HG03064 (cell line): ENCODE measurements around the gene TINCR.

ENCODE experiments used
- ATAC-seq: cut with Tn5 transposase; IDR thresholded peaks from one replicate; pipeline ENCODE4 v1.9.1; 2021; ENCODE audit warnings: low read depth; ENCODE audit not compliant: unreplicated experiment

The TINCR gene

DNA sequence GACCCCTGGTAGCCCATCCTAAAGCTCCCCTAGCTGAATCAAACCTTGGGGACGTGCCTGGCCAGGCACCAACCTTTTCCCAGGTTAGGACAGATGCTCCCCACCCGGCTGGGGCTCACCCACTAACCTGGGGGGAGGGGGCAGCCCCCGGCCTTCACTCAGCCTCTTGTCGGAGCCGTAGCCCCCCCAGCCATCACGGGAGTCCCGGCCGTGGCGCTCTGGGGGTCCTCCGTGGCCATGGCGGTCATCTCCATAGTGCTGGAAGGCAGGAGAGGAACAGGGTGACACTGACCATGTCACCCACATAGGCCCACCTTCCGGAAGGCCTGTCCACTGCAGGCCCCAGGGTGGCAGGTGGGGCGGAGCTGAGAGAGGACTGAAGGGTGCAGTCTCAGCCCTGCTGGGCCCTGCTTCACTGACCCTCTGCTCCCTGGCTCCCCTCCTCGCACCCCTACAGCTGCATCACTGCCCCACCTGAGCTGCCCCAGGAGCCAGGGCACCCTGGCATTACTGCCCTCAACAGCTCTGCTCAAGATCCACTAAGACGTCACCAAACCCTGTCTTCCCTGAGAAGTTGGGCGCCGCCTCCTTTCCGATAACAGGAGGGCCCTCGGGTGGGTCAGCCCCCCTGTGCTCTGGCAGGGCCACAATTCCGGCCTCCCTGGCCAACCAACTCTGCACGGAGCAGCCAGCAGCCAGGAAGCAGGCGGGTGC, 22.6 kb upstream of the TINCR start:
- ATAC-seq = no peak

DNA sequence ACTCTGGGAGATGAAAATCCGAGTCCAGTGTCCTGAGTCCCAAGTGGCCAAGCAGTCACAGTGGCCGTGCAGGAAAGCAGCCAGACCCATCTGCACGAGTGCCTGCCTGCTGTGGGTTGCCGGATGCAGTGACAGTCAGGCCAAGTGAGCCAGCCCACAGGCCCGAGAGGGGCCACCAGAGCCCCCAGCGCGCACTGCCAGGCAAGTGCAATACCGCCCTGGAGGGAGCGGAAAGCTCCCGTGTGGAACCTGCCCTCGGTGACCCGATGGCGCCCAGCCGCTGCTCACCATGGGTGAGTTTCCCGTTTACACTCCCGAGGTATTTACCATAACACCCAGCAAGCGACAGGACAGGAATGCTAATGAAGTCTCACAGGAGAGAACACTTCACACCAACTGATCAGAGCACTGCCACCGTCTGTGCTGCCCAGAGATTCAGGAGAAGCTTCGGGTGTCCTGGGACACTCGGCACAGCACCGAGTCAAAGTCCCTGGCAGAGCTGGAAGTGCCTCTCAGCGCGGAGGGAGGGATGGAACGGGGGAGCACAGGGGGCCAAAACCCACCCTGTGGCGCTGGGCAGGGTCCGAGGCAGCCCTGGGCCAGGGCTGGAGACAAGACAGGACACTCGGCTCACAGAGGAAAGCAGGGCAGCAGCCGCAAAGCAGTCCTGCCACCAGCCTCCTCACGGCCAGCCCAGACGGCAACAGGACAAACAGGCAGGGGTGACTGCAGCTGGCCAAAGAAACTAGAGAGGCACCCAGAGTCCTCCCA, 21.3 kb upstream of the TINCR start:
- no peak for ATAC-seq

DNA sequence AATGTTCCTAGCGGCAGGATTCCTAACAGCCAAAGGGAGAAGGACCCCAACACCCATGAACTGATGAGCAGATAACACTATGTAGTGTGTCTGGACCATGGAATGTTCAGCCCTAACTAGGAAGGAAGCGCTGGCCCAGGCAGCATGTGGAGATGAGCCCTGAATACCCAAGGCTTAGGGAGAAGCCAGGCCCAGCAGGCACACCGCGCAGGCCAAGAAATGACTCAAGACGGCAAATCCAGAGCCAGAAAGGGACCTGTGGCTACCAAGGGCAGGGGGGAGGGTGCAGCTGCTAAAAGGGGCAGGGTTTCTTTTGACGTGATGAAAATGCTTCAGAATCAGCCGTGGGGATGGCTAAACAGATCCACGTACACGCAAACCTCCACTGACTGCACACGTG, 20.7 kb upstream of the TINCR start:
- ATAC-seq = no peak

DNA sequence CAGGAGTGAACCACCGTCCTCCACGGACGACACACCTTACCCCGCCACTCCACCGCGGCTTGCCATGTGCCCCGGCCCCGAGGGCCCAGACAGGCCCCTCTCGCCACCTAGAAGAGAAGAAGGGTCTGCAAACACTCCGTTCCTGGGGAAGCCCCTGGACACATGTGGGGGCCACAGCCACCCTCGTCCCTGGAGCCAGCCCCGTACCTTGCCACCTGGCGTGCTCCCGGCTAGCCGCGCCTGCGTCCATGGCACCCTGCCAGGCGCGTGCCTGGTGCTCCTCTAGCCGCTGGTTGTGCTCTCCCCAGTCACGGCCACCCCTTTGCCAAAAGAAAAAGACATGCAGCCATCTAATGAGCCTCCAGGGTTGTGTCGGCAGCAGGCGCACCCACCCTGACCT, 19.9 kb upstream of the TINCR start:
- ATAC-seq = no peak

DNA sequence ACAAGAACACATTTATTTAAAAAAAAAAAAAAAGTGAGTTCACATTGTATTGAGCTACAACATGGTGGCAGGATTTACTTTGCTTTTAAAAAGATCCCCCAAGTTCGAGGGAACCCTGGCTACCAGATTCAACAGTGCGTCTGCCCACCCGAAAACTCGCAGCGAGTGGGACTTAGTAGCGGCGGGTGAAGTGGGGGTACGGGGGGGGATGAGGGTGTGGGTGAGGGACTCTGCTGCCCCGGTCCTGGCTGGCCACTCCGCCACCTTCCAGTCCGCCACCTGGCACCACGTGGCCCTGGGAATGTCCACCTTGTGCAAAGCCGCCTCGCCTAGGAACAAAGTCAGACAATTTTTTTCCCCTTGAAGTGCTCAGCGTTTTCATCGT, 19.3 kb upstream of the TINCR start:
- no peak for ATAC-seq

DNA sequence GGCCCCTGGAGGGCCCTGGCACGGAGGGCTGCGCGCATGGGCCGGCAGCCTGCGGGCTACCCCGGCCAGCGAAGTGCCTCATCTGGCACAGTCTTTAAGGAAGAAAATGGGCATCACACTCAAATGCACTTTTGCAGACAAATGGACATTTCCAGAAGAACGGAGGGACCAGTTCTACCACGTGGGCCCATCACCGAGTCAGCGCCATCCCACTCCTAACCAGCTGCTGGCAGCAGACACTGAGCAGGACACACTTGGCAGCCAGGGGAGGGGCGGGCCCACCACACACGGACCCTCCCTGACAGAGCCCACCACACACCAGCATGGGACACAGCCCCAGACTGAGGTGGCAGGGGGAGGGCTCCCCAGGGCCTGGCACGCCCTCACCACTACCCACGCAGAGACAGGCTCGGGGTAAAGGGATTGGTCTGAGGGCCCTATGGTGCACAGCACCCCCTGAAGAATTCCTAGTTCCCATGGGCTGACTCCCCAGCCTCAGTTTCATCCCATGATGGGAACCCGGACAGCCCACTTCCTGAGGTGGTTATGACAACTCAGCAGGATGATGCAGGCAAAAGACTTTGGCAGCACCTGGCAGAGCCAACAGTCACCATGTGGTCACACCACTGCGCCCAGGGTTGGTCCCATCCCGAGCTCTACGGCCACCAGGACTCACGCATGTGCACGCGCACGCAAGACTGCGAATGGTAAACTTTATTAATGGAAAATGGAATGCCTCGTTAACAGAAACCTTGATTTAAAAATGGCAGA, 18.7 kb upstream of the TINCR start:
- ATAC-seq = no peak

DNA sequence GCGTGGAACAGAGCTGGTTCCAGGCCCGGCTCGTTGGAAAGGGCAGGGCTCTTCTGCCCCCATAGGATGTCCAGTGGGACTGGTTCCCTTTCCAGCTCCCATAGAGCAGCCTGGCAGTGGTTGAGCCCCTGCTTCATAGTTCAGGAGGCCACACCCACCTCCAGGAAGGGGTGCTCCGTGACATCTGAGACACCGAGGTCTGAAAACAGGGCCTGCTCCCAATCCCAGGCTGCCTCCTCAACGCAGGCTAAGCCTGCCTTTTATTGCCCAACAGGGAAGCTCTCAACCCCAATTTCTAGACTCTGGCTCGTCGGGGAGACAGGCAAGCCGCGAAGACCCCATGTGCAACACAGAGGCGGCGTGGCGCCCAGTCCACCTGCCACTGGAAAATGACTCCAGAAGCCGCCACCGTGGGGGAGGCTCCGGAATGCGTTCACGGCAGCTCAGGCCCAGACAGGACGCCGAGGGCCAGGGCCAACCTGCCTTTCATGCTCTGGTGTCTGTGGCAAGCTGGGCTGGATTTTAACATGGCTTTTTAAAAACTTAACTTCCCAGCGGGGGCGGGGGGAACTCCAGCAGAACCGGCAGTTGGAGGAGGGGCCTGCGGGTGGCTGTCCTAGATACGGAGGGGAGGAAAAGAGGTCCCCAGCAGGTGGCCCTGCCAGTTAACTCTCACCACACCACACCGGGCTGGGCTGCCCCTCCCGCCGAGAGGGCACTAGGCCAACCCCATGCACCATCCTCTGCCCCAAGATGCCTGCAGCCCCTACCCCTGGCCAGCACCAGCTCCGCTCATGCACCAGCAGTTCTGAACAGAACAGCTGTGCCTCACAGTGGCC, 17.9 kb upstream of the TINCR start:
- no peak for ATAC-seq

DNA sequence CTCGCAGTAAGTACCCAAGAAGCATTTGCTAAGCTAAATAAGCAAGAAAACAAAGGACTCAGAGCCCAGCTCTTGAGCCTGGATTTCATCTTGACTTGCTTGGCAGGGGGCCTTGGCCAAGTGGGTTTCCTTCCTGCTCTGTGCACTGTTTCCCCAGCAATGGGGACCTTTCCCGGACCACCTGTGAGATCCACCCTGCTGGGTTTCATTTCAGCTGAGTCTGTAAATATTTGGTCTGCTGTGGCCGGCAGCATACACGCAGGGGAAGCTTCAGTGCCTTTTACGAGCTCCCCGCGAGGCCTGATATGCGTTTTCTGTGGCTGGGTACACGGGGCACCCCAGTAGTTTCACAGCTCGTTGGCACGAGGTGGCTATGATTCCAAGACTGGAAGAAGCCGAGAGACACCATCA, 12.4 kb upstream of the TINCR start:
- ATAC-seq = no peak

DNA sequence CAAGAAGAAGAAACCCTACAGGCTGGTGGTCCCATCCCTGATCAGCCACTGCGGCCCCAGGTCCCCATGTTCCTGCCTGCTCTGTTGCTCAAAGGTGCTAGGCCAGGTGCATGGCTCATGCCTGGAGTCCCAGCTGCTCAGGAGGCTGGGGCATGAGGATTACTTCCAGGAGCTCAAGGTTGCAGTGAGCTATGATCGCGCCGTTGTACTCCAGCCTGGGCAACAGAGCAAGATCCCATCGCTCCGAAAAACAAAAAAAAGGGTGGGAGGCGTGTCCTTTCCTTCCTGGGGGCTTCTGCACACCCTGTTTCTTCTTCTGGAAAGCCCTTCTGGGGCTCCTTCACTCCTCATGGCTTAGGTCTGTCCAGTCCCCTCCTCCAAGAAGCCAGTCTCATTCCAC, 11.9 kb upstream of the TINCR start:
- ATAC-seq = no peak

DNA sequence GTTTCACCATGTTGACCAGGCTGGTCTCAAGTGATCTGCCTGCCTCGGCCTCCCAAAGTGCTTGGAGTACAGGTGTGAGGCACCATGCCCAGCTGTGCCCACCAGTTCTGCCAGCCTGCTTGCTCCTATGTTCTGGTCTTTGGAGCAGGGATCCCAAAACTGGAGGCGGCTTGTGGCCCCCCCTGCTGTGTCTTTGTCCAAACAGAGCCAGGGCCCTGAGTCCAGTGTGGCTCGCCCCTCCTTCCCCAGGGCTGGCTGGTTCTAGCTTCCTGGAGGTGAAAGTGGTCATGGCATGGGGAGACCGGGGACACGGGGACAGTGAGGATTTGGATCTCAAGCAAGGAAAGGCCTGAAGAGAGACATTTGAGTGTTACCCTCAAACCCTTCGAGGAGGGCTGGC, 11.5 kb upstream of the TINCR start:
- ATAC-seq = no peak

DNA sequence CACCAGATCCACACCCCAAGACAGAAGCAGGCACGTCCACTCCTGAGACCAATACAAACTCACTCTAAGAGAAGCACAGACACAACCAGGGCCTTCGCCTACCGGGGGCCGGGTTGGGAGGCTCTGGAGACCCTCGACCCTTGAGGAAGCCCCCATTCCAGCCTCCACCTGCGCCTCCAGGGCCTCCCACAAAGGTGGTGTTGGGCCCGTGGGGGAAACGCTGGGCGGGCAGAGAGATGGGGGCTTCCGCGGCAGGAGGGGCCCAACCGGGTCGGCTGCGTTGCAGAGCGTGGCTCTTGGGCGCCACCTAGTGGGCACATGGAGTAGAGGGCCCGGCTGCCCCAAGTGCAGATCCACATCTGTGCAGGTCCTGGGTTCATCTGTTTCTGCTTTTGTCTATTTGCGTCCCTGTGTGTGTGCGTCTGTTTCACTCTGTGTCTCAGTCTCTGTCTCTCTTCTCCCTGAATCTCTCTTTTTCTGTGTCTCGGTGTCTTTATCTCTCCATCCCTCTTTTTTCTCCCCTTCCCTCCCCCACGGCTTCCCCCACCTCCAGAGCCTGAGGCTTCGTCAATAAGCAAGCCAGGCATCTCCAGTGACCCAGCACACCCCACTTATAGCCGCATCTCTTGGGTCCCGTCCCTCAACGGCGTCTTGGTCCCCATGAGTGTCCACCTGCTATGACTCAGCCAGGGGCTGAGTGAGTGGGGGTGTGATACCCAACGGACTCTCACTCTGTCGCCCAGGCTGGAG, 10.5 kb upstream of the TINCR start:
- ATAC-seq = no peak

DNA sequence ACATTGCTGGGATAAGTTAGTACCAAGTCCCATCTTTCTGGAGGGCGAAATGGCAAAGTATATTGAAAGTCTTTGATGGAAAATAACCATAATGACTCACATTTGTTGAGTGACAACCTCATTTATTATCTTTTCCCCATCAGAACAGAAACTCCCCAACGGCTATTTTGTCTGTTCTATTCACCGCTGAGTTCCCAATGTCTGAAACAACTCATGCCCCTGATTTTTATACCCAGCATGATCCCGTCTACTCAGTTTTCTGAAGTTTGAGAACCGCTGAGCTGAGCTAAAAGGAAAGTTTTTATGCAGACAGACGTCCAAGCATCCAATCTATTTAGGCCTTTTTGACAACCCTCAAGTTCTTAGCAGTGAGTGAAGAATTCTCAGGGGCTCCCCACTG, 7.8 kb upstream of the TINCR start:
- ATAC-seq = no peak

DNA sequence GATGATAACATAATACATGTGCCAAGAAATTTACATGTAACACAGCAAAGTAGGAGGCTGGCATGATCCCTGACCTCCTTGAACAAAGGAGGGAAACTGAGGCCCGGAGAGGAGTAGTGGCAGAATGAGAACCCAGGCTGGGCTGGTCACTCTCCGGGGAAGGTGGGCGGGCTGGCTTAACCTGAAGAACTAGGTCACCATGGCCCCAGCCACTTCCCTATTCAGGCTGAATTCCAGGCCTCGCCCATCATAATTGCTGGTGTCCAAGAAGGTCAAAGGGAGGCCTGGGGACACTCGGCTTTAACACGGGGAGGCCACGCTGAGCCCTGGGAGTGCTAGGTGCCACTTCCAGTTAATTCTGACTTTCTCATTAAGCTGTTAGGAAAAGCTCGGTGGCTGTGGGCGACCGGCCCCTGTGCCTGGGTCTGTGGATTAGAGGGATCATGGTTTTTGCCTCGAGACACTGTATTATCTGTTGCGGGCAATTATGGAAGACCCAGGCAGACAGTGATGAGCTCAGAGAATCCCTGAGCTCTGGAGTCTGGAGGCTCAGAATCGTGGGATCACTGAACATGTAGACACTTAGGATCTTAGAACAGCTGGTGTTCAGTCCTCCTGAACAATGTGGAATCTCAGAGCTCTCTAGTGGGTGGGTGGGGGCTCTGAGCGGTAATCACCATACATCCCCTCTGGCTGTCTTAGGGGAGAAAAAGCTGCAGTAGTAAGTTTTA, 5.0 kb upstream of the TINCR start:
- ATAC-seq = no peak

DNA sequence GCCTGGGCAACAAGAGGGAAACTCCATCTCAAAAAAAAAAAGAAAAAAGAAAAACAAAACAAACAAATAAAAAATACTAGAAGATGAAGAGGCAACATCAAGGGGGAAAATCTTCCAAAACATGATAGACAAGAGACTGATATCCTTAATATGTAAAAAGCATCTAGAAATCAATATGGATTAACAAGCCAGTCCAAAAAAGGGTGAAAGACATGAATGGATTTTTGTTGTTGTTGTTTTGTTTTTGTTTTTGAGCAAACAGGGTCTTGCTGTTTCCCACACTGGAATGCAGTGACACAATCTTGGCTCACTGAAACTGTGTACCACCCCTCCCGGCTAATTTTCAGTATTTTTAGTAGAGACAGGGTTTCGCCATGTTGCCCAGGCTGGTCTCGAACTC, 4.0 kb upstream of the TINCR start:
- ATAC-seq = no peak

DNA sequence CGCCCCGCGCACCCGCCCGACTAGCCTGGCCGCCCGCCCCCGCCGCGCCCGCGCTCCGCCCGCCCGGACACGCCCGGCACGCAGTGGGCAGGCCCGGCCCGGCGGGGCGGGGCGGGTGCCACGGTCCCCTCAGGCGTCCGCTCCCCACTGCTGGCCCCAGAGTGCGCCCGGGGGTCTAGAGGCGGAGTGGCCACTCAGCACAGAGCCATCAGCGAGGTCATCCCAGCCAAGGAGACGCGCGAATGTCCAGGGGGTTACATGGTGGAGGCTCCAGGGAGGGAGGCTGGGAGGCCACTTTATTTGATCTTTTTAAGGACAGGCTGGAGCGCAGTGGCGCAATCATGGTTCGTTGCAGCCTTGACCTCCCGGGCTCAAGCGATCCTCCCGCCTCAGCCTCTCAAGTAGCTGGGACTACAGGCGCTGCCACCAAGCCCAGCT, 236 bp upstream of the TINCR start:
- ATAC-seq = no peak

DNA sequence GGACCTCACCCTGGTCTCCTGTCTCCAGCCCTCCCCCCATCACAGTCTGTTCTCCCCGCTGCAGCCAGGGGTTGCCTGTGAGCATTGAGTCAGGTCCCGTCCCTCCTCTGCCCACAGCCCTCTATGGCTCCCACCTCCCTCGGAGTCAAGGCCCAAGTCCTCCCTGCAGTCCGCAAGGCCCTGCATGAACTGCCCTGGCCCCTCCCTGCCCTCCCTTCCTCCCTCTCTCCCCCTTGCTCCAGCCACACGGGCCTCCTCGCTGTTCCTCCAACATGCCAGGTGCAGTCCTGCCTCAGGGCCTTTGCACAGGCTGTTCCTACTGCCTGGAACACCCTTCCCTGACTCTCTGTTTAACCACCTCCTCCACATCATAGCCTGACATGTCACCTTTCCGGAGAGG, 2.8 kb downstream of the TINCR start:
- ATAC-seq = no peak

DNA sequence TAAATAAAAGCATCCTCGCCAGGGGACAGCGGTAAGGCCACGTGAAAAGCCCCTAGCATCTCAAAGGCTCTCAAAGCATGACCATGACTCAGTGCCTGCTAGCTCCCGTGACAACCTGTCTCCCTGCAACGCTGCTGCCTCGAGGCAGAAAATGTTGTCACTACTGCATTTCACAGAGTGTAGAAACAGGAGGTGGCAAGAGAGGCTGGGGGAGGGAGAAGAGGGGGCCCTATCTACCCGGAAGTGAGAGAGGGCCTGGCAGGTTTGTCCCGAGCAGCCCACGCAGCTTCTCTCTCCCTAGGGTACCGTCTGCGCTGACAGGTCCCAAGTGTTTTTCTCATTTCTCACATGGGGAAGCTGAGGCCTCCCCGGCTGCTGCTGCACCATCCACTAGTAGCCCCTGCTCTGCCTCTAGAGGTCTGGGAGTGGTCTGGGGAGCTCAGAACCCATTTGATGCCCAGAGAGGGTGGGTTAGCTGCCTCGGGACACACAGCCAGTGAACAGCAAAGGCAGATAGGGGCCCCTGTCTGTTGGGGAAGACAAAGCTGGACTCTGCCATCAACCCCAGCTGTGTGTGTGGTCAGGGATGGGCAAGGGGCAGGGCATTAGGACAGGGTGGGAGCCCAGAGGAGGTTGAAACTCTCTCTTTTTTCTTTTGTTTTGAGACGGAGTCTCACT, 3.7 kb downstream of the TINCR start:
- ATAC-seq = no peak

DNA sequence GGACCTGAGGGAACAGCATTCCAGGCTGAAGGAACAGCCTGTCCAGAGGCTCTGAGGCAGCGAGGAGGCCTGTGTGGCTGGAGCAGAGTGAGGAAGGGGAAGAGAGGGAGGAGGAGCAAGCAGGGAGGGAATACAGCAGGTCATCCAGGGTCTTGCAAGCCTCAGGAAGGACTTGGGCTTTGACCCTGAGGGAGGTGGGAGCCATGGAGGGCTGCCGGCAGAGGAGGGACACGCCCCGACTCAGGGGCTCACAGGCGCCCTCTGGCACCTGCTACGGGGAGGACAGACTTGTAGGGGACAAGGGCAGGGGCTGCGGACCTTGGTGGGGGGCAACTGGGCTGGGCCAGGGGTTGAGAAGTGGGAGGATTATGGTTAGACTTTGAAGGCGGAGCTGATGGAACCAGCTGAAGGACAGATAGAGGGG, 4.7 kb downstream of the TINCR start:
- ATAC-seq = no peak

DNA sequence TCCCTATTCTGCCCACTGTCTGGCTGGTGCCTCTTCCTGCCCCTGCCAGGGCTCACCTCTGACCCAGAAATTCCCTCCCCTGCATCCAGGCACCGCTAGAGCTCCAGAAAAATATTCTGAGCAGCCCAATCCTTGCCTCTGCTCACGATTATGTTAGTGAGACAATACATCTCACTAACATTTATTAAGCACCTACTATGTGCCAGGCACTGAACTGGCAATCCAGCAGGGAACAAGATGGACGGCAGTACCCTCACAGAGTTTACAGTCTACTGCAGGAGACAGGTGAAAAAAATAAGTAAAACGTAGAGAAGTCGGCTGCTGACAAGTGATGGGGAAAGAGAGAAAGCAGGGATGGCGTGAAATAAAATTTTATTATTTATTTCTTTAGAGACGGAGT, 5.5 kb downstream of the TINCR start:
- ATAC-seq = no peak
